Stimulated activated CD4-positive, alpha-beta T cell treated with anti-CD3 and anti-CD28 coated beads, TNF-alpha, amount 100 ng/mL, for 24 hours (primary cell): ENCODE measurements around the gene TMEM132C.

Source experiments
- DNase-seq, 3 experiments: peaks; one replicate each; pipeline ENCODE4 v3.0.0-alpha.2; 2020; ENCODE audit warnings: low read depth in 3 of 3

Gene TMEM132C

GRCh38 chr12:128338386-128339125 lies 71.6 kb downstream of the TMEM132C start:
- DNase-seq: no peak

DNA sequence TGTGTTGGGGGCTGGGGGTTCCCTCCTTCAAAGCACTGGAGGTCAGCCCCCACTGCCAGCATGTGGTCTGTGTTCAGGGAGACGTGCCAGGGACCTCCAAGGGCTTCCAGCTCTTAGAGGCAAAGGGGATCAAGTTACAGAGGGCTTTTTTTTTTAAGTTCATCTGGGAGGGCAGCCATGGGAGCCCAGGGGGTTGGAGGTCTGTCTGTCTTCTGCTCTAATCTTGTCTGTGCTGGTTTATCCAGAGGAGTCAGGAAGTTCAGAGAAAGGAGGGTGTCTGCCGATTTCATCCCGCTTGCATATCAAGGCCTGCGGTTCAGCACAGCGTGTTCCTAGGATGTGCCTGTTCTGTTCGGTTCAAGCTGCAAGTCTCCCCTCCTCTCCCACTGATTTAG lies 72.2 kb downstream of the TMEM132C start:
- DNase-seq: no peak

- DNase-seq: no peak
Measured at GRCh38 chr12:128339631-128340030, 72.7 kb downstream of the TMEM132C start.

DNA sequence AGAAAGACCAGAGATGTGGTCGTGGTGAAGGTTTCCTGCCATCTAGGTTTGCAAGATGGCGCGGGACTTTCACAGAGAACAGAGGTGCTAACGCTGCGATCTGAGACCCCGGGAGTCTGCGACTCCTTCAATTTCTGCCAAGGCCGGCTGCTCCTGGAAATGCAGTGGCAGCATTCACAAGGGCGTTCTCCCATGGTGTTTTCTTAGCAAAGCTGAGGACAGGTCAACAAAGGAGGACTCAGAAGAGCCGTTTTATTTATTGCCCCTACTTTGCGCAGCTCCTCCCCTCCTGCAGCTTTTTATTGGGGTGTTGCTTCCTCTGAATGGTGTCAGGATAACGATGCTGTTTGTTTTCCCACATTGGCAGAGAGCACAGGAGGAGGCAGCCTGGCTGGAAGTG lies 86.3 kb downstream of the TMEM132C start:
- DNase-seq: no peak

DNA sequence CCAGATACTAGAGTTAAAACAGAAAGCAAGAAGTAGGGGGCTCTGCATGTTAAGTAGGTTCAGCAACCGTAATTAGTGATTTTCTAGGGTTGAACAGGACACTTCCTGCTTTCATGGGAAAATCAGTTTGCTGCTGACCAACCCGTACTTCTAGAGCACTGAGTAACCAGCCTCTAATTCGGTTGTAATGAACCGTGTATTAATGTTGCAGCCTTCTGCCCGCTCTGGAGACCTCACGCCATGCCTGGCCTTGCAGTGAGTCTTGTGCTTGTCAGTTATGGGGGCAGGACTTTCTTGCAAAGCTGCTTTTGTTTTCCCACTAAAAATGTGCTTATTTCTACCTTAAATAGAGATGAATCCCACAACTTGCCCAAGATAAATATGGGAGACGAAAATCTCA lies 89.6 kb downstream of the TMEM132C start:
- DNase-seq: no peak

DNA sequence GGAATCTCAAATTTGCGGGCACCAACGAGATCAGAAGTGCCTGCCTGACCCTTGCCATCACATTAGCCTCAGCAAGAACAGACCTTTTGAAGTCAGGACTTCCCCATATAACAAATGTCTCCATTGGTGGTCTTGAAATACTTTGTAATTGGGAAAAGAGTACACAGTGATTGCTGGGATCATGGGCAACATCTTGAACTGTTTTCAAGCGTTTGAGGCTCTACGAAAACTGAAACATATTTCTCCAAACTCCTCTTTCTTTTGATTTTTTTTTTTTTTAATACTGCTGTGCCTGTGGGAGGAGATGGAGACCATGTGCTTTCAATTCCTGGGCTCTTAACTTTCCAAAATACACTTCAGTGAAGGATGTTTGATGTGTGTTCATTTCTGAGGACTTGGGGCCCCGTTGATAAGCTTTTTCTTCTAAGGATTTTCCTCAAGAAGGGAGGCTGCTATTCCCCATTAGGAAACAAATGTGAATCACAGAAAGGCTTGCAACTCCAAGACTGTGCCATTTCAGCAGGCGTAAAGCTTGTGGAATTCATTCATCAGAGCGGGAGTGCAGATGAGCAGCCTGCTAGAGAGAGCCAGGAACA lies 94.5 kb downstream of the TMEM132C start:
- DNase-seq: no peak

- DNase-seq: no peak
Measured at GRCh38 chr12:128365032-128365431, 98.1 kb downstream of the TMEM132C start.

DNA sequence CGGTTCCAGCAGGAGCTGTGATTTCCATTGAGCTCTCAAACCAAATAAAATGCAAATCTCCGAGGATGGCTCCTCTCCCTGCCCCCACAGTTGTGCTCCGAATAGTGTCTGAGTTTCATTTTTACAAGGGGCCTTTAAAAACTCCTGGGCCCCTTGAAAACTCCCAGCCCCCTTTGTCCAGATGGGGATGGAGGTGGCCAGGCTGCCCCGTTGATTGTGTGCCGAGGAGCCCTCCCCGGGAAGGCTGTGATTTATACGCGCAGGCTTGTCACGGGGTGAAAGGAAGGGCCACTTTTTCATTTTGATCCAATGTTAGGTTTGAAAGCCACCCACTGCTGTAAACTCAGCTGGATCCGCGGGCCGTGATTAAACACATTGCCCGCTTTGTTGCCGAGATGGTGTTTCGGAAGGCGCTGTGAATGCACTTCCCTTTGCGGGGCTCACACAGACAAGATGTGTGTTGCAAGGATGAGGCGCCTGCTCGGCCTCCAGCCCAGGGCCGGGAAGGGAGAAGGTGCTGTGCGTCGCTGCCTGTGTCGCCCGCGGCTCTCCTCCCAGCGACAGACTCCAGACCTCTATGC lies 98.8 kb downstream of the TMEM132C start:
- no peak for DNase-seq

- DNase-seq: no peak
Measured at GRCh38 chr12:128367961-128368360, 101.0 kb downstream of the TMEM132C start.

GRCh38 chr12:128381541-128381940 lies 114.6 kb downstream of the TMEM132C start:
- no peak for DNase-seq

- no peak for DNase-seq
Measured at GRCh38 chr12:128381946-128382345, 115.0 kb downstream of the TMEM132C start.

- no peak for DNase-seq
Measured at GRCh38 chr12:128382946-128383345, 116.0 kb downstream of the TMEM132C start.

DNA sequence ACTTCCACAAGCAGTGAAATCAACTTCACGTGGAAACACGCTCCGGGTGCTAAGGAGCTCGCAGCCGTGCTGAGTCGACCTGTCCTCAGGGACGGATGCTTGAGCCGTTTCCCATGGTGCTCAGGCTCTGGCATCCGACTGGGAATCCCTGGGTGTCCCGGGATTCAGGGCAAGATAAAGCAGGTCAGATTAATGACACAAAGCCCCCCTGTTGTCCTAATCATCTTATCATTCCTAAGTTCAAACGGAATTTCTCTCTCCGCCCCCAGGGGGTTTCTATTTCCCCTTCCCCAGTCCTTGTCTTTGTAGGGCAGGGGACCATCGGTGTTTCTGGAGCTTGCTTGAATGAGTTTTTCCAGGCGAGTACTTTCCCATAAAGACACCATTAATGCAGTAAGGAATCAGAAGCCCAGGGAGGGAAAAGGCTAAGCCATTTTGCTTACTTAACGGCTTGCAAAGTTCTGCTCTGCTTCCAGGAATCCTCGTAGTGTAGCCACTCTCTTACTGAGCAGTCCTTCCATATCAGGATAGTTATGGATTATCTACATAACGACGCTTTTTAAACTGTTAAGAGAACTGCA lies 116.5 kb downstream of the TMEM132C start:
- no peak for DNase-seq

GRCh38 chr12:128385736-128386135 lies 118.8 kb downstream of the TMEM132C start:
- DNase-seq: no peak

- peak in 1 of 3 experiments; percentile 5 for DNase-seq
Measured at GRCh38 chr12:128387811-128388422, 120.9 kb downstream of the TMEM132C start.

DNA sequence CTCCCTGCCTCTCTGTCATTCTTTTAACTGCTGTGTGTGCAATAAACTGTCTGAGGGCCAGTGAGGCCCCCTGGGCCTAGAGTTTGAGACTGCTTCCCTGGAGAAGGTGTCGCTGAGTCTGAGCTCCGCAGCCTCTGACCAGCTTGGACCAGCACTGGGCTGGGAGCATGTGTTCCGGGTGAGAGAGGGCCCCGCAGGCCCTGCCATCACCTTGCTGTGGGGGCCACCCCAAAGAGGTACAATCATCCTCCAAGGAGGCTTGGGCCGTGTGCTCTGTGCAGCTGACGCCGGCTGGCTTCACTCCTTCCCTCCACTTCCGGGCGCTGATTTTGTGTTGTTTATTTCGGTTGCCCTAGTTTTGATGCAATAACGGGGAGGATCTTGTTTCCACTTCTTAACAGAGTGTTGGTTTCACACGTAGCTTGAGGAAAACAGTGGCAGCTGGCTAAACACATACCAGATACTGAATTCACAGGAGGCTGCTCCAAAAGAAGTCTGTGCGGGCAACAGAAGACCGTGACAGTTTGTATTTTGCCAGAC lies 121.6 kb downstream of the TMEM132C start:
- DNase-seq: no peak

DNA sequence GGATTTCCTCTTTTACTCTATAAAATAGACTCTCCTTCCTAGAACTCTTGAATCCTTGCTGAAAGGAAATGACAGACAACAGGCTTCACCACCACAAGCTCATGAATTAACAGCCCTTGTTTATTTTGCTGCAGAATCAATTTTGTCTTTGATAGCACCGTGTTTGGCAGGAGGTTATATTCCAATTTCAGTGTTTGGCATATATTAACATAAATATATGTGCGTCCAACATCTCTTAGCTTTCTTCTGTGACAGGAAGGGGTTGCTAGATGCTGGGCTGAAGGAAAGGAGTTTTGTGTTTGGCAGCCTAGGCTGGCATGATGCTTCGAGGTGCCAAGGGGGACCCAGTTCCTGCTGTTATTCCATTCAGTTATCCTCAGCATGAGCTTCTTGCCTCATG lies 126.4 kb downstream of the TMEM132C start:
- no peak for DNase-seq

DNA sequence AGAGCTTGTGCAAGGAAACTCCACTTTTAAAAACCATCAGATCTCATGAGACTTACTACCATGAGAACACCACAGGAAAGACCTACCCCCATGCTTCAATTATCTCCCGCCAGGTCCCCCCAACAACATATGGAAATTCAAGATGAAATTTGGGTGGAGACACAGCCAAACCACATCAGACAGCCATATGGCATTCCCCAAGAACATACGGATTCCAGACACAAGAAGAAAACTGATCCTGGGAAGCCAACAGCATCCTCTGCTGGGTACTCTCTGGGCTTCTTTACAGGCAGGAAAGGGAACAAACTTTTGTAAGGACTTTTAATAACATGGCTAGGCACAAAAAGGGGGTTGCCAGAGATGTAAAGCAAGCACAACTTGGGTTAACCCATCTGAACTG lies 127.2 kb downstream of the TMEM132C start:
- DNase-seq: no peak

GRCh38 chr12:128399253-128399652 lies 132.3 kb downstream of the TMEM132C start:
- no peak for DNase-seq

DNA sequence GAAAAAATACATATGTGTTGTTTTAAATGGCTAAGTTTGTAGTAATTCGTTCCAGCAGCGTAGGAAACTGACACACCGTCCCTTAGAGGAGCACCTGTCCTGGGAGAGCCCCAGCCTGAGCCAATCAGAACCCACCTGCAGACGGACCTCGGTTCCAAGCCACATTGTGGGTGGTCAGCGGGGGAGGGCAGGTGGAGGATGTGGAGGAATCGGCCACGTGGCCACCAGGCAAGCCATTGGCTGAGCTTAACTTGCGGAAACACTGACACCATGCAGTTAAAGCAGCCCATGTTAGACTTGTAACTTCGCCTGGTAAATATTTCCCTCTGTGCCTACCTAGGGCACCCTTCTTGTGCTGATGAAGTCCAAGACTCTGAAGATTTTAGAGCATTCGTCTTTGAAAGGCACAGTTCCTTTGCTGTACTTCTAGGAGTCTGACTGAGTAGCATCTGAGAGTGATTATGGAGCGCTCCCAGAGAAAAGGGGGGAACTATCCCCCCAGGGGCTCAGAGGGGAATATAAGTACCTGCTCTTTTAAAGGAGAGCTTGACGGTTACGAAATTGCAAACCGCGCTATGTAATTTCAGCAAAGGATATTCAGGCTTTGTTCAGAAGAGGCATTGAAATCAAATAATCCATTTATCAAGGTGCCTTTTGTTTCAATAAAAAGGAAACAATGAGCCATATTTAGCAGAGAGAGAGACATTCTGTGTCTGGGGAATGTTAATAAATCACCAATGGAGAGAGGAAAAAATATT lies 135.7 kb downstream of the TMEM132C start:
- no peak for DNase-seq

DNA sequence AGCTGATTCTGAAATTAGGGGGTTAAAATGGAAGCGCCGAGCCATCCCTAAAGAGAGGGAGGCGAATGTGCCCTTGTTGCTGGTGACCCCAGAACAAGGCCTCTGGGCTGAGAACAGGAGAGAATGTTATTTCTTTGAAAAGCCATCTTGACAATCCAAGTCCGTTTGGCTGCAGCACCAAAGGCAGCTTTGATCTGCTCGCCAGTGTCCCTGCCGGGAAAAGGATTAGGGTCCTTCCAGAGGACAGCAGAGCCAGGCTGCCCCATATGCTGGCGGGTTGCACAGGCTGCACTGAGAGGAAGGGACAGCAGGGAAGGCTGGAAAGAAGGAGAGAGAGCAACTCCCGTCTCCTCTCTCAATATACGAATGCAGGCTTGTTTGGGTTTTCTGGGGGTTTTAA lies 141.7 kb downstream of the TMEM132C start:
- no peak for DNase-seq
